HT1080 (cell line): Measurements from ENCODE around the gene PID1. TPM values are rescaled to one million over a fixed set of nuclear protein-coding genes. Genes with fewer than 3 reads are reported as not detected.
A peak's percentile ranks its signal among the peaks of the same experiment; 100 is the strongest.

Experiments used
- DNase-seq: peaks from one replicate; pipeline ENCODE4 v3.0.0-alpha.2; 2015; ENCODE audit warnings: low read depth
- total RNA-seq: library from RNA; depleted of rRNA; stranded (reverse); fragments of >200 nt; shearing (Covaris generic); gene quantifications from 2 replicates; pipeline ENCODE4 v1.2.3, GENCODE V29; 2014

Gene PID1
- total RNA-seq, 1 experiment from 2014 or later: 4.6 TPM

GRCh38 chr2:229170171-229170570 is 100.9 kb downstream of the PID1 start:
- DNase-seq: no peak

GRCh38 chr2:229169751-229170150 is 101.3 kb downstream of the PID1 start:
- DNase-seq: no peak

- DNase-seq: peak; percentile 51
These were observed 106.4 kb downstream of the PID1 start for GRCh38 chr2:229164545-229165249.

GRCh38 chr2:229163893-229164292 is 107.2 kb downstream of the PID1 start:
- no peak for DNase-seq

- no peak for DNase-seq
These were observed 109.1 kb downstream of the PID1 start for GRCh38 chr2:229162015-229162414.

GRCh38 chr2:229160984-229161383 is 110.1 kb downstream of the PID1 start:
- DNase-seq: no peak

- no peak for DNase-seq
These were observed 110.9 kb downstream of the PID1 start for GRCh38 chr2:229160180-229160579.

- DNase-seq: no peak
These were observed 111.7 kb downstream of the PID1 start for GRCh38 chr2:229159405-229159804.

- DNase-seq: peak; percentile 72
These were observed 116.7 kb downstream of the PID1 start for GRCh38 chr2:229154381-229154780.

- no peak for DNase-seq
These were observed 117.1 kb downstream of the PID1 start for GRCh38 chr2:229153951-229154350.

- no peak for DNase-seq
These were observed 117.8 kb downstream of the PID1 start for GRCh38 chr2:229153267-229153666.

GRCh38 chr2:229152674-229153073 is 118.4 kb downstream of the PID1 start:
- DNase-seq: no peak

GRCh38 chr2:229150317-229150716 is 120.8 kb downstream of the PID1 start:
- DNase-seq: no peak

GRCh38 chr2:229141424-229142025 is 129.6 kb downstream of the PID1 start:
- peak; percentile 84 for DNase-seq

- DNase-seq: no peak
These were observed 133.4 kb downstream of the PID1 start for GRCh38 chr2:229137639-229138038.

GRCh38 chr2:229137066-229137465 is 134.0 kb downstream of the PID1 start:
- DNase-seq: no peak

GRCh38 chr2:229133155-229133772 is 137.8 kb downstream of the PID1 start:
- DNase-seq: peak; percentile 53

GRCh38 chr2:229132236-229132635 is 138.9 kb downstream of the PID1 start:
- DNase-seq: no peak

GRCh38 chr2:229130522-229130921 is 140.6 kb downstream of the PID1 start:
- no peak for DNase-seq

GRCh38 chr2:229129738-229130371 is 141.2 kb downstream of the PID1 start:
- no peak for DNase-seq

- DNase-seq: no peak
These were observed 143.6 kb downstream of the PID1 start for GRCh38 chr2:229127471-229127870.

GRCh38 chr2:229126066-229126465 is 145.0 kb downstream of the PID1 start:
- no peak for DNase-seq
